ENCODE results near the gene NMD3.

GRCh38 chr3:161264852-161265251, 43.7 kb downstream of the NMD3 start:
- TF ChIP-seq, protein P1, sequence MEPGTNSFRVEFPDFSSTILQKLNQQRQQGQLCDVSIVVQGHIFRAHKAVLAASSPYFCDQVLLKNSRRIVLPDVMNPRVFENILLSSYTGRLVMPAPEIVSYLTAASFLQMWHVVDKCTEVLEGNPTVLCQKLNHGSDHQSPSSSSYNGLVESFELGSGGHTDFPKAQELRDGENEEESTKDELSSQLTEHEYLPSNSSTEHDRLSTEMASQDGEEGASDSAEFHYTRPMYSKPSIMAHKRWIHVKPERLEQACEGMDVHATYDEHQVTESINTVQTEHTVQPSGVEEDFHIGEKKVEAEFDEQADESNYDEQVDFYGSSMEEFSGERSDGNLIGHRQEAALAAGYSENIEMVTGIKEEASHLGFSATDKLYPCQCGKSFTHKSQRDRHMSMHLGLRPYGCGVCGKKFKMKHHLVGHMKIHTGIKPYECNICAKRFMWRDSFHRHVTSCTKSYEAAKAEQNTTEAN (CRISPR knock-in tag; IDR thresholded peaks at IDR 0.05) = no peak
- TF ChIP-seq ETV6 (IDR thresholded peaks at IDR 0.05; ENCODE audit: borderline replicate concordance in 1 of 2, low read depth in 2 of 2, low read length in 1 of 2) (no peak), ETV6 (CRISPR knock-in tag; IDR thresholded peaks at IDR 0.05; ENCODE audit: borderline replicate concordance) (no peak), RFX5 (IDR thresholded peaks at IDR 0.05; ENCODE audit: low read depth, low read length) (no peak)
- TF ChIP-seq, protein P2, sequence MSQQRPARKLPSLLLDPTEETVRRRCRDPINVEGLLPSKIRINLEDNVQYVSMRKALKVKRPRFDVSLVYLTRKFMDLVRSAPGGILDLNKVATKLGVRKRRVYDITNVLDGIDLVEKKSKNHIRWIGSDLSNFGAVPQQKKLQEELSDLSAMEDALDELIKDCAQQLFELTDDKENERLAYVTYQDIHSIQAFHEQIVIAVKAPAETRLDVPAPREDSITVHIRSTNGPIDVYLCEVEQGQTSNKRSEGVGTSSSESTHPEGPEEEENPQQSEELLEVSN (IDR thresholded peaks at IDR 0.05; ENCODE audit: borderline replicate concordance in 1 of 2, extremely low read depth in 1 of 2, insufficient read depth in 1 of 2, insufficient read length in 1 of 2, low read depth in 1 of 2, low read length in 1 of 2, poor library complexity in 1 of 2, severe bottlenecking in 1 of 2) = no peak
- TF ChIP-seq, protein P3, sequence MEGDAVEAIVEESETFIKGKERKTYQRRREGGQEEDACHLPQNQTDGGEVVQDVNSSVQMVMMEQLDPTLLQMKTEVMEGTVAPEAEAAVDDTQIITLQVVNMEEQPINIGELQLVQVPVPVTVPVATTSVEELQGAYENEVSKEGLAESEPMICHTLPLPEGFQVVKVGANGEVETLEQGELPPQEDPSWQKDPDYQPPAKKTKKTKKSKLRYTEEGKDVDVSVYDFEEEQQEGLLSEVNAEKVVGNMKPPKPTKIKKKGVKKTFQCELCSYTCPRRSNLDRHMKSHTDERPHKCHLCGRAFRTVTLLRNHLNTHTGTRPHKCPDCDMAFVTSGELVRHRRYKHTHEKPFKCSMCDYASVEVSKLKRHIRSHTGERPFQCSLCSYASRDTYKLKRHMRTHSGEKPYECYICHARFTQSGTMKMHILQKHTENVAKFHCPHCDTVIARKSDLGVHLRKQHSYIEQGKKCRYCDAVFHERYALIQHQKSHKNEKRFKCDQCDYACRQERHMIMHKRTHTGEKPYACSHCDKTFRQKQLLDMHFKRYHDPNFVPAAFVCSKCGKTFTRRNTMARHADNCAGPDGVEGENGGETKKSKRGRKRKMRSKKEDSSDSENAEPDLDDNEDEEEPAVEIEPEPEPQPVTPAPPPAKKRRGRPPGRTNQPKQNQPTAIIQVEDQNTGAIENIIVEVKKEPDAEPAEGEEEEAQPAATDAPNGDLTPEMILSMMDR (IDR thresholded peaks at IDR 0.05 in 2 of 3, conservative IDR thresholded peaks at IDR 0.05 in 1 of 3; ENCODE audit: insufficient read depth in 2 of 3, low read depth in 1 of 3, low read length in 3 of 3) = no peak
